CD14-positive monocyte (primary cell): Measurements from ENCODE around the gene PIGR. TPM values are rescaled to one million over a fixed set of nuclear protein-coding genes. Genes with fewer than 3 reads are reported as not detected.

Experiments
- DNase-seq, 3 donors: peaks; one replicate each; pipeline ENCODE4 v3.0.0-alpha.2; 2011 to 2022
- H2AFZ ChIP-seq: 2 replicates; pipeline ENCODE4 v1.6.0; 2012; ENCODE audit warnings: mild to moderate bottlenecking, low read depth, low read length, inconsistent platforms; ENCODE audit not compliant: insufficient read depth, poor library complexity, severe bottlenecking
- H3K27ac ChIP-seq, 2 donors: 1 replicate in 1 of 2; 2 replicates in 1 of 2; pipeline ENCODE4 v1.5.1; 2012 to 2013; ENCODE audit warnings: low read length in 2 of 2, control low read depth in 1 of 2, inconsistent platforms in 1 of 2, low read depth in 1 of 2, mild to moderate bottlenecking in 1 of 2
- H3K27me3 ChIP-seq, 2 donors: one replicate each; pipeline versions ENCODE4 v1.6.0 to v1.6.1; 2011 to 2013; ENCODE audit warnings: low read length in 2 of 2; ENCODE audit not compliant: control insufficient read depth in 2 of 2, insufficient read depth in 2 of 2
- H3K36me3 ChIP-seq, 2 donors: replicated peaks in 1 of 2; 1 replicate in 1 of 2; 2 replicates in 1 of 2; pipeline versions ENCODE4 v1.5.1 to v1.6.1; 2012 to 2013; ENCODE audit warnings: low read length in 2 of 2, control low read depth in 1 of 2, inconsistent platforms in 1 of 2, mild to moderate bottlenecking in 1 of 2; ENCODE audit not compliant: insufficient read depth in 2 of 2, control insufficient read depth in 1 of 2
- H3K4me1 ChIP-seq, 2 donors: 1 replicate in 1 of 2; 2 replicates in 1 of 2; pipeline versions ENCODE4 v1.5.1 to v1.6.1; 2012 to 2013; ENCODE audit warnings: low read length in 2 of 2, control low read depth in 1 of 2, inconsistent platforms in 1 of 2, mild to moderate bottlenecking in 1 of 2, moderate library complexity in 1 of 2; ENCODE audit not compliant: insufficient read depth in 2 of 2, control insufficient read depth in 1 of 2
- H3K4me2 ChIP-seq: replicated peaks from 2 replicates; pipeline ENCODE3; 2012; ENCODE audit warnings: low read length, moderate library complexity, mild to moderate bottlenecking; ENCODE audit not compliant: poor library complexity, severe bottlenecking; ENCODE audit errors: extremely low read depth
- H3K4me3 ChIP-seq, 3 experiments: fragments of 200-600 bp in 1 of 3; sonication (generic) in 1 of 3; replicated peaks in 1 of 3; 1 replicate in 2 of 3; 2 replicates in 1 of 3; pipeline ENCODE4 v1.5.1; 2011 to 2013; ENCODE audit warnings: low read length in 3 of 3, mild to moderate bottlenecking in 3 of 3, control low read depth in 2 of 3, low read depth in 2 of 3, inconsistent platforms in 1 of 3, moderate library complexity in 1 of 3
- H3K79me2 ChIP-seq: 2 replicates; pipeline ENCODE4 v1.6.0; 2012; ENCODE audit warnings: mild to moderate bottlenecking, control low read depth, inconsistent platforms, low read length, moderate library complexity; ENCODE audit not compliant: insufficient read depth
- H3K9ac ChIP-seq: 2 replicates; pipeline ENCODE4 v1.6.0; 2017; ENCODE audit warnings: low read length, mild to moderate bottlenecking; ENCODE audit not compliant: insufficient read depth, poor library complexity, severe bottlenecking
- H3K9me3 ChIP-seq, 2 donors: replicated peaks in 1 of 2; 1 replicate in 1 of 2; 2 replicates in 1 of 2; pipeline versions ENCODE4 v1.5.1 to v1.6.1; 2012 to 2013; ENCODE audit warnings: low read length in 2 of 2, control low read depth in 1 of 2; ENCODE audit not compliant: control insufficient read depth in 1 of 2, insufficient read depth in 1 of 2
- H4K20me1 ChIP-seq: 2 replicates; pipeline ENCODE4 v1.6.0; 2012; ENCODE audit warnings: mild to moderate bottlenecking, low read length, control low read depth, moderate library complexity; ENCODE audit not compliant: insufficient read depth
- H3K27ac Mint-ChIP-seq, 7 donors: one replicate each; pipeline ENCODE4 v1.8.0; 2020; ENCODE audit warnings: mild to moderate bottlenecking in 7 of 7, mixed read lengths in 7 of 7, moderate library complexity in 6 of 7, inconsistent platforms in 2 of 7
- H3K27me3 Mint-ChIP-seq, 3 donors: one replicate each; pipeline ENCODE4 v1.8.0; 2021 to 2022; ENCODE audit warnings: low read depth in 3 of 3, mild to moderate bottlenecking in 3 of 3, mixed read lengths in 3 of 3, moderate library complexity in 3 of 3, inconsistent platforms in 1 of 3
- H3K36me3 Mint-ChIP-seq, 2 donors: one replicate each; pipeline ENCODE4 v1.8.0; 2020; ENCODE audit warnings: mixed read lengths in 2 of 2, inconsistent platforms in 1 of 2, mild to moderate bottlenecking in 1 of 2
- H3K4me1 Mint-ChIP-seq: one replicate; pipeline ENCODE4 v1.8.0; 2020; ENCODE audit warnings: mild to moderate bottlenecking, mixed read lengths
- H3K4me3 Mint-ChIP-seq, 2 donors: one replicate each; pipeline ENCODE4 v1.8.0; 2020; ENCODE audit warnings: mild to moderate bottlenecking in 2 of 2, mixed read lengths in 2 of 2, moderate library complexity in 1 of 2
- H3K9me3 Mint-ChIP-seq, 7 donors: one replicate each; pipeline ENCODE4 v1.8.0; 2020 to 2022; ENCODE audit warnings: mixed read lengths in 7 of 7, mild to moderate bottlenecking in 6 of 7, moderate library complexity in 6 of 7, inconsistent platforms in 2 of 7
- CTCF ChIP-seq: fragments of 200-600 bp; IDR thresholded peaks from one replicate; pipeline ENCODE4 v1.8.0; 2022; ENCODE audit warnings: antibody characterized with exemption, mild to moderate bottlenecking
- WGBS: methylation state at CpG from one replicate; pipeline ENCODE4 v1.1.5; 2013; ENCODE audit warnings: missing lambda C conversion rate; ENCODE audit not compliant: insufficient coverage; 5-methylcytosine and 5-hydroxymethylcytosine counted together
- intact Hi-C, 2 donors: fragments of 100-400 bp; cut with micrococcal nuclease; formaldehyde crosslinking; loops; one replicate each; pipeline versions ENCODE4 v1.15.0 to v1.15.1; 2023
- polyA plus RNA-seq, 3 donors: library from polyadenylated mRNA; depleted of rRNA in 1 of 3; unstranded in 2 of 3; stranded (reverse) in 1 of 3; fragments of 300-500 nt in 2 of 3; fragments of >200 nt in 1 of 3; fragmentation: Illumina TruSeq in 2 of 3; gene quantifications; 1 replicate in 2 of 3; 2 replicates in 1 of 3; pipeline ENCODE4 v1.2.3, GENCODE V29; 2012 to 2021

Gene PIGR
- polyA plus RNA-seq, 3 donors, result 0.01 TPM; not detected in 2

- H4K20me1 ChIP-seq, result no peaks in the 10 kb centered on the region
- Mint-ChIP-seq H3K4me3 (no peak overlapping the region), H3K27me3 (peaks cover 6 to 12% (median 9%) of the 10 kb centered on the region in 3 donors), H3K4me1 (no peaks in the 10 kb centered on the region), H3K9me3 (no peaks in the 10 kb centered on the region), H3K27ac (no peak overlapping the region), H3K36me3 (no peaks in the 10 kb centered on the region)
- peaks cover 0 to 4% of the 10 kb centered on the region in 2 donors for H3K27me3 ChIP-seq
- 100% methylated on average over 1 of the region's 3 CpGs for WGBS
- no peaks in the 10 kb centered on the region for H3K36me3 ChIP-seq
- no peak overlapping the region for H3K27ac ChIP-seq
- H3K9me3 ChIP-seq, result no peaks in the 10 kb centered on the region
- no peaks in the 10 kb centered on the region for H3K79me2 ChIP-seq
- DNase-seq, result no peak
- no peak overlapping the region for H3K9ac ChIP-seq
- H3K4me1 ChIP-seq, result no peaks in the 10 kb centered on the region
- H3K4me3 ChIP-seq, result no peak overlapping the region
- intact Hi-C loops, result no loop called here
- no peak overlapping the region for H3K4me2 ChIP-seq
- H2AFZ ChIP-seq, result no peak overlapping the region
- TF ChIP-seq CTCF, result no peak
Measured at GRCh38 chr1:206986402-206986801, 40.1 kb upstream of the PIGR start.

- 94% methylated on average over 7 of the region's 10 CpGs for WGBS
- no peak for DNase-seq
- H3K4me3 ChIP-seq, result no peak overlapping the region
- H3K27me3 ChIP-seq, result peaks cover 0 to 4% of the 10 kb centered on the region in 2 donors
- H3K9me3 ChIP-seq, result no peaks in the 10 kb centered on the region
- no peak overlapping the region for H3K27ac ChIP-seq
- no peaks in the 10 kb centered on the region for H3K36me3 ChIP-seq
- Mint-ChIP-seq H3K4me1 (no peaks in the 10 kb centered on the region), H3K9me3 (no peaks in the 10 kb centered on the region), H3K4me3 (no peak overlapping the region), H3K36me3 (no peaks in the 10 kb centered on the region), H3K27ac (no peak overlapping the region), H3K27me3 (peaks cover 7 to 12% (median 9%) of the 10 kb centered on the region in 3 donors)
- no peak overlapping the region for H2AFZ ChIP-seq
- TF ChIP-seq CTCF, result no peak
- no peak overlapping the region for H3K4me2 ChIP-seq
- H3K4me1 ChIP-seq, result no peaks in the 10 kb centered on the region
- intact Hi-C loops, result no loop called here
- H3K79me2 ChIP-seq, result no peaks in the 10 kb centered on the region
- no peaks in the 10 kb centered on the region for H4K20me1 ChIP-seq
- no peak overlapping the region for H3K9ac ChIP-seq
Measured at GRCh38 chr1:206985162-206985749, 39.0 kb upstream of the PIGR start.
